HepG2 (cell line): ENCODE measurements around the gene TKFC. TPM values are rescaled to one million over a fixed set of nuclear protein-coding genes. Genes with fewer than 3 reads are reported as not detected.

Experiments
- E2F1 ChIP-seq: sonication (generic); formaldehyde crosslinking; IDR thresholded peaks from 2 replicates; pipeline ENCODE4 v1.5.0; 2020; ENCODE audit warnings: missing genetic modification reagents
- GATAD1 ChIP-seq: IDR thresholded peaks from 2 replicates; pipeline ENCODE4 v1.6.1; 2016; ENCODE audit warnings: missing genetic modification reagents, missing compliant biosample characterization
- HDAC1 ChIP-seq: sonication (generic); formaldehyde crosslinking; IDR thresholded peaks from 2 replicates; pipeline ENCODE4 v1.5.1; 2020; ENCODE audit warnings: mild to moderate bottlenecking, missing genetic modification reagents
- HNF4G ChIP-seq, 2 experiments: sonication (generic) in 1 of 2; formaldehyde crosslinking in 1 of 2; IDR thresholded peaks; 2 replicates each; pipeline versions ENCODE4 v1.4.0 to v1.6.1; 2011 to 2020; ENCODE audit warnings: borderline replicate concordance in 2 of 2, low read depth in 2 of 2, mild to moderate bottlenecking in 2 of 2, low read length in 1 of 2, missing genetic modification reagents in 1 of 2, moderate library complexity in 1 of 2
- JUN ChIP-seq: sonication (generic); formaldehyde crosslinking; IDR thresholded peaks from 2 replicates; pipeline ENCODE4 v1.4.0; 2020; ENCODE audit warnings: mild to moderate bottlenecking, missing genetic modification reagents
- MAFF ChIP-seq: IDR thresholded peaks from 2 replicates; pipeline ENCODE4 v1.6.1; 2011; ENCODE audit warnings: low read depth, low read length, improper control_type of control experiment
- NCOA2 ChIP-seq: sonication (generic); formaldehyde crosslinking; IDR thresholded peaks from 2 replicates; pipeline ENCODE4 v1.8.0; 2022; ENCODE audit warnings: inconsistent platforms
- RBM22 ChIP-seq: fragments of 200-400 bp; formaldehyde crosslinking; optimal IDR thresholded peaks from 2 replicates; pipeline ENCODE3; 2017; ENCODE audit warnings: mild to moderate bottlenecking, low read length, moderate library complexity
- SATB2 ChIP-seq: sonication (generic); formaldehyde crosslinking; IDR thresholded peaks from 2 replicates; pipeline ENCODE4 v1.5.0; 2020; ENCODE audit warnings: missing genetic modification reagents
- ZKSCAN8 ChIP-seq: IDR thresholded peaks from 2 replicates; pipeline ENCODE4 v1.6.1; 2016; ENCODE audit warnings: borderline replicate concordance, missing genetic modification reagents, missing compliant biosample characterization
- ZNF260 ChIP-seq: sonication (generic); formaldehyde crosslinking; IDR thresholded peaks from 2 replicates; pipeline ENCODE4 v1.4.0; 2020; ENCODE audit warnings: missing genetic modification reagents, low read depth, mild to moderate bottlenecking, borderline replicate concordance
- ZNF512B ChIP-seq: sonication (generic); formaldehyde crosslinking; IDR thresholded peaks from 2 replicates; pipeline ENCODE4 v1.5.1; 2020; ENCODE audit warnings: missing genetic modification reagents, mild to moderate bottlenecking, borderline replicate concordance
- ZNF556 ChIP-seq: sonication (generic); formaldehyde crosslinking; IDR thresholded peaks from 2 replicates; pipeline ENCODE4 v1.4.0; 2020; ENCODE audit warnings: mild to moderate bottlenecking, missing genetic modification reagents, borderline replicate concordance
- ZNF772 ChIP-seq: sonication (generic); formaldehyde crosslinking; IDR thresholded peaks from 2 replicates; pipeline ENCODE4 v1.5.0; 2020; ENCODE audit warnings: mild to moderate bottlenecking, missing genetic modification reagents
- ZNF781 ChIP-seq: sonication (generic); formaldehyde crosslinking; IDR thresholded peaks from 2 replicates; pipeline ENCODE4 v1.5.1; 2020; ENCODE audit warnings: borderline replicate concordance, mild to moderate bottlenecking, missing genetic modification reagents; ENCODE audit errors: not compliant biosample characterization
- polyA plus RNA-seq, 8 experiments: library from polyadenylated mRNA; depleted of rRNA in 3 of 8; stranded (reverse) in 7 of 8; unstranded in 1 of 8; fragments of >200 nt; fragmentation: Illumina TruSeq in 4 of 8; extraction: Trizol in 4 of 8; gene quantifications; 2 replicates each; pipeline versions ENCODE4 v1.2.1 to v1.2.3, GENCODE V29; 2011 to 2016; ENCODE audit warnings: low read depth in 4 of 8, missing spikeins in 1 of 8, mixed read lengths in 1 of 8; ENCODE audit not compliant: insufficient read depth in 1 of 8
- total RNA-seq, 5 experiments: library from RNA; depleted of rRNA; stranded (reverse); fragments of >200 nt; fragmentation: Illumina TruSeq; extraction: Trizol; gene quantifications; 2 replicates each; pipeline ENCODE4 v1.2.3, GENCODE V29; 2016; ENCODE audit warnings: low read depth in 1 of 5
- TF ChIP-seq, protein P1 (sequence below): sonication (generic); formaldehyde crosslinking; IDR thresholded peaks from 2 replicates; pipeline ENCODE4 v1.5.1; 2020; ENCODE audit warnings: mild to moderate bottlenecking, missing genetic modification reagents, moderate library complexity
- TF ChIP-seq, protein P2 (sequence below): sonication (generic); formaldehyde crosslinking; IDR thresholded peaks from 2 replicates; pipeline ENCODE4 v1.5.0; 2020; ENCODE audit warnings: missing genetic modification reagents

TKFC gene
- total and polyA plus RNA-seq, 2 of the 13 experiments (the other 11 are each of a cell fraction or from before 2014, with no cell fraction given), result 147 to 197 TPM

- TF ChIP-seq, protein P1, sequence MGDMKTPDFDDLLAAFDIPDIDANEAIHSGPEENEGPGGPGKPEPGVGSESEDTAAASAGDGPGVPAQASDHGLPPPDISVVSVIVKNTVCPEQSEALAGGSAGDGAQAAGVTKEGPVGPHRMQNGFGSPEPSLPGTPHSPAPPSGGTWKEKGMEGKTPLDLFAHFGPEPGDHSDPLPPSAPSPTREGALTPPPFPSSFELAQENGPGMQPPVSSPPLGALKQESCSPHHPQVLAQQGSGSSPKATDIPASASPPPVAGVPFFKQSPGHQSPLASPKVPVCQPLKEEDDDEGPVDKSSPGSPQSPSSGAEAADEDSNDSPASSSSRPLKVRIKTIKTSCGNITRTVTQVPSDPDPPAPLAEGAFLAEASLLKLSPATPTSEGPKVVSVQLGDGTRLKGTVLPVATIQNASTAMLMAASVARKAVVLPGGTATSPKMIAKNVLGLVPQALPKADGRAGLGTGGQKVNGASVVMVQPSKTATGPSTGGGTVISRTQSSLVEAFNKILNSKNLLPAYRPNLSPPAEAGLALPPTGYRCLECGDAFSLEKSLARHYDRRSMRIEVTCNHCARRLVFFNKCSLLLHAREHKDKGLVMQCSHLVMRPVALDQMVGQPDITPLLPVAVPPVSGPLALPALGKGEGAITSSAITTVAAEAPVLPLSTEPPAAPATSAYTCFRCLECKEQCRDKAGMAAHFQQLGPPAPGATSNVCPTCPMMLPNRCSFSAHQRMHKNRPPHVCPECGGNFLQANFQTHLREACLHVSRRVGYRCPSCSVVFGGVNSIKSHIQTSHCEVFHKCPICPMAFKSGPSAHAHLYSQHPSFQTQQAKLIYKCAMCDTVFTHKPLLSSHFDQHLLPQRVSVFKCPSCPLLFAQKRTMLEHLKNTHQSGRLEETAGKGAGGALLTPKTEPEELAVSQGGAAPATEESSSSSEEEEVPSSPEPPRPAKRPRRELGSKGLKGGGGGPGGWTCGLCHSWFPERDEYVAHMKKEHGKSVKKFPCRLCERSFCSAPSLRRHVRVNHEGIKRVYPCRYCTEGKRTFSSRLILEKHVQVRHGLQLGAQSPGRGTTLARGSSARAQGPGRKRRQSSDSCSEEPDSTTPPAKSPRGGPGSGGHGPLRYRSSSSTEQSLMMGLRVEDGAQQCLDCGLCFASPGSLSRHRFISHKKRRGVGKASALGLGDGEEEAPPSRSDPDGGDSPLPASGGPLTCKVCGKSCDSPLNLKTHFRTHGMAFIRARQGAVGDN (CRISPR knock-in tag), result peak; percentile 91
- TF ChIP-seq RBM22 (no peak), JUN (CRISPR knock-in tag) (no peak; the same call in 1 of the 2 replicates), ZNF512B (CRISPR knock-in tag) (peak; percentile 60; the same call in 1 of the 2 replicates), SATB2 (CRISPR knock-in tag) (no peak), ZNF260 (no peak), ZNF781 (CRISPR knock-in tag) (peak; percentile 76), ZNF556 (no peak; the same call in 1 of the 2 replicates), MAFF (no peak), NCOA2 (CRISPR knock-in tag) (no peak; the same call in 1 of the 2 replicates), HNF4G (IDR thresholded peaks at IDR 0.05; ENCODE audit: borderline replicate concordance, low read depth, low read length) (peak; percentile 71), HNF4G (CRISPR knock-in tag; IDR thresholded peaks at IDR 0.05; ENCODE audit: borderline replicate concordance, low read depth) (peak; percentile 70; the same call in 1 of the 2 replicates), GATAD1 (CRISPR knock-in tag) (peak; percentile 16; the same call in 1 of the 2 replicates), ZNF772 (CRISPR knock-in tag) (peak; percentile 37; the same call in 1 of the 2 replicates), E2F1 (CRISPR knock-in tag) (peak; percentile 76), ZKSCAN8 (CRISPR knock-in tag) (no peak), HDAC1 (CRISPR knock-in tag) (peak; percentile 46)
- TF ChIP-seq, protein P2, sequence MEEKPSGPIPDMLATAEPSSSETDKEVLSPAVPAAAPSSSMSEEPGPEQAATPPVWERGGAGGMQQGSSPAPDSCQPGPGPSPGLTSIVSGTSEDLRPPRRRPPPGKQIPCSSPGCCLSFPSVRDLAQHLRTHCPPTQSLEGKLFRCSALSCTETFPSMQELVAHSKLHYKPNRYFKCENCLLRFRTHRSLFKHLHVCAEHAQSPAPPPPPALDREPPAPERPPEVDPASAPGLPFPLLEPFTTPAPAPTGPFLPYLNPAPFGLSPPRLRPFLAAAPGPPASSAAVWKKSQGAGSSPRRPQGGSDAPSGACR, result no peak; the same call in 1 of the 2 replicates
Observed at GRCh38 chr11:61294717-61295595, 38.1 kb upstream of the TKFC start, which contains the start of gene VWCE (continued).
